BJ (cell line): Measurements from ENCODE around the gene APOBEC3G. TPM values are rescaled to one million over a fixed set of nuclear protein-coding genes. Genes with fewer than 3 reads are reported as not detected.

Experiments
- CTCF ChIA-PET: fragments of 350-600 bp; formaldehyde crosslinking; extraction: SDS; loops from one replicate; lab custom pipeline; 2021; ENCODE audit warnings: antibody characterized with exemption, inconsistent platforms; lab: Yijun Ruan, JAX
- POLR2A ChIA-PET: fragments of 300-600 bp; sonication (Branson Sonifier 250); formaldehyde crosslinking; extraction: SDS; loops from one replicate; lab custom pipeline; 2021; ENCODE audit warnings: antibody characterized with exemption; lab: Charles Lee
- DNase-seq: peaks from one replicate; pipeline ENCODE4 v3.0.0-alpha.2; 2011; ENCODE audit warnings: low read depth
- H3K27me3 ChIP-seq: 2 replicates; pipeline ENCODE4 v1.6.0; 2011; ENCODE audit warnings: low read length; ENCODE audit not compliant: control insufficient read depth, insufficient read depth
- H3K36me3 ChIP-seq: 2 replicates; pipeline ENCODE4 v1.5.1; 2011; ENCODE audit warnings: low read length; ENCODE audit not compliant: control insufficient read depth, insufficient read depth
- H3K4me3 ChIP-seq: 2 replicates; pipeline ENCODE4 v1.5.1; 2011; ENCODE audit warnings: low read depth, mild to moderate bottlenecking, control low read depth, low read length
- CTCF ChIP-seq: IDR thresholded peaks from 2 replicates; pipeline ENCODE4 v1.5.1; 2011; ENCODE audit warnings: low read depth, mild to moderate bottlenecking, control low read depth, inconsistent platforms, low read length, moderate library complexity; ENCODE audit not compliant: insufficient read depth
- polyA plus RNA-seq: library from polyadenylated mRNA; depleted of rRNA; stranded (reverse); fragments of >200 nt; gene quantifications from 2 replicates; pipeline ENCODE4 v1.2.3, GENCODE V29; 2011

Gene APOBEC3G
- polyA plus RNA-seq, 1 experiment = 7.3 TPM

- H3K27me3 ChIP-seq = 0 out of 2 replicates have a peak, but pooled peaks cover 2% of the 10 kb centered on the region
- no peak overlapping the region for H3K4me3 ChIP-seq
- H3K36me3 ChIP-seq = no peaks in the 10 kb centered on the region
- DNase-seq = no peak
- ChIA-PET POLR2A (interaction anchor here (0.7 kb wide), 1 partner anchor 1123 kb away, joined by 6 read pairs; no protein-coding TSS in a partner anchor), CTCF (interaction anchor here (0.7 to 3.6 kb wide), 10 partner anchors 12 to 400 kb away, joined by 3 to 14 read pairs (median 6); no protein-coding TSS in a partner anchor)
- no peak for TF ChIP-seq CTCF
Measured at GRCh38 chr22:39122772-39123470, 45.8 kb downstream of the APOBEC3G start.

- no peaks in the 10 kb centered on the region for H3K36me3 ChIP-seq
- ChIA-PET CTCF (interaction anchor here (0.8 to 3.6 kb wide), 8 partner anchors 11 to 354 kb away, joined by 3 to 14 read pairs (median 6); no protein-coding TSS in a partner anchor), POLR2A (no interaction called here)
- H3K27me3 ChIP-seq = 0 out of 2 replicates have a peak, but pooled peaks cover 2% of the 10 kb centered on the region
- DNase-seq = no peak
- TF ChIP-seq CTCF = no peak
- no peak overlapping the region for H3K4me3 ChIP-seq
Measured at GRCh38 chr22:39123751-39124581, 46.9 kb downstream of the APOBEC3G start.

- DNase-seq = no peak
- TF ChIP-seq CTCF = no peak
- Histone ChIP-seq H3K4me3 (no peak overlapping the region), H3K27me3 (no peaks in the 10 kb centered on the region), H3K36me3 (no peaks in the 10 kb centered on the region)
- ChIA-PET CTCF (interaction anchor here (0.8 to 2.3 kb wide), 4 partner anchors 10 to 255 kb away, joined by 3 to 8 read pairs (median 3); no protein-coding TSS in a partner anchor), POLR2A (no interaction called here)
Measured at GRCh38 chr22:39125622-39126021, 48.5 kb downstream of the APOBEC3G start.

- H3K27me3 ChIP-seq = no peaks in the 10 kb centered on the region
- no peaks in the 10 kb centered on the region; the same call in 1 of the 2 replicates for H3K36me3 ChIP-seq
- ChIA-PET CTCF (interaction anchor here (0.6 to 1.6 kb wide), 4 partner anchors 10 to 385 kb away, joined by 3 to 4 read pairs (median 4); no protein-coding TSS in a partner anchor), POLR2A (no interaction called here)
- DNase-seq = no peak
- TF ChIP-seq CTCF = no peak
- H3K4me3 ChIP-seq = no peak overlapping the region
Measured at GRCh38 chr22:39128508-39128907, 51.4 kb downstream of the APOBEC3G start.
